PC-3 (cell line): ENCODE results near the gene TMEM161A.

Source experiments
- CTCF ChIP-seq: fragments of 300-600 bp; sonication (generic); conservative IDR thresholded peaks from 2 replicates; pipeline ENCODE4 v1.5.1; 2017; ENCODE audit warnings: antibody characterized with exemption, low read depth, mild to moderate bottlenecking, low read length
- EZH2 ChIP-seq: fragments of 300-600 bp; sonication (generic); IDR thresholded peaks from one replicate; pipeline ENCODE4 v1.6.1; 2017; ENCODE audit warnings: antibody characterized with exemption, mild to moderate bottlenecking, low read length; ENCODE audit not compliant: unreplicated experiment

- TF ChIP-seq CTCF (no peak), EZH2 (no peak)
These were observed 7.0 kb upstream of the TMEM161A start for GRCh38 chr19:19145281-19145680.
